Tibial artery (tissue), 4 donors: ENCODE results near the gene DNASE1L2.

Source experiments
- DNase-seq, 2 donors: peaks; one replicate each; pipeline ENCODE4 v3.0.0-alpha.2; 2019
- H3K27ac ChIP-seq, 2 donors: fragments of 200-600 bp; sonication (generic) in 1 of 2; 1 replicate in 1 of 2; 2 replicates in 1 of 2; pipeline ENCODE4 v1.5.1; 2018 to 2019; ENCODE audit warnings: mild to moderate bottlenecking in 1 of 2
- H3K27me3 ChIP-seq, 2 donors: fragments of 200-600 bp; sonication (generic) in 1 of 2; one replicate each; pipeline versions ENCODE4 v1.5.1 to v1.6.0; 2016 to 2019
- H3K36me3 ChIP-seq, 3 donors: fragments of 200-600 bp; sonication (generic) in 2 of 3; one replicate each; pipeline ENCODE4 v1.5.1; 2016 to 2019; ENCODE audit warnings: mild to moderate bottlenecking in 2 of 3
- H3K4me1 ChIP-seq, 4 donors: fragments of 200-600 bp; sonication (generic) in 2 of 4; 1 replicate in 3 of 4; 2 replicates in 1 of 4; pipeline ENCODE4 v1.5.1; 2016 to 2019
- H3K4me3 ChIP-seq, 2 donors: fragments of 200-600 bp; sonication (generic) in 1 of 2; 1 replicate in 1 of 2; 2 replicates in 1 of 2; pipeline ENCODE4 v1.5.1; 2018 to 2019; ENCODE audit warnings: mild to moderate bottlenecking in 2 of 2
- H3K9me3 ChIP-seq, 3 donors: fragments of 200-600 bp; sonication (generic) in 1 of 3; one replicate each; pipeline ENCODE4 v1.5.1; 2016 to 2019
- intact Hi-C: fragments of 100-400 bp; cut with DNase I; formaldehyde crosslinking; loops from one replicate; pipeline ENCODE4 v1.15.0; 2023; ENCODE audit warnings: low total_unique reads
- TF ChIP-seq, protein P1 (sequence below), 2 experiments: fragments of 200-600 bp in 1 of 2; fragments of 450-650 bp in 1 of 2; IDR thresholded peaks; one replicate each; pipeline ENCODE4 v1.5.1; 2017 to 2019; ENCODE audit warnings: antibody characterized with exemption in 2 of 2, mild to moderate bottlenecking in 1 of 2, moderate library complexity in 1 of 2

The DNASE1L2 gene

DNA sequence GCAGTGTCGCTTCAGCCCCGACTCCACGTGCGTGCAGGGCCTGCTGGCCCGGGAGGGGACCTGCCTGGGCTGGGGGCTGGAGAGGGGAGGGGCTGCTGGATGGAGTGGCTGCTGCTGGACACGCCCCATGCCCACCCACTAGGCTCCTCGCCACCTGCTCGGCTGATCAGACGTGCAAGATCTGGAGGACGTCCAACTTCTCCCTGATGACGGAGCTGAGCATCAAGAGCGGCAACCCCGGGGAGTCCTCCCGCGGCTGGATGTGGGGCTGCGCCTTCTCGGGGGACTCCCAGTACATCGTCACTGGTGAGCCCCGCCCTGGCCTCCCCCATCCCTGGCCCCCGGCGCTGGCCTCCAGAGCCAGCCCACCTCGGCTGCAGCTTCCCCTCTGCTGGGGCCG lies 27.9 kb upstream of the DNASE1L2 start:
- Histone ChIP-seq H3K36me3 (peaks cover 18 to 49% (median 32%) of the 10 kb centered on the region in 3 donors), H3K4me3 (no peak overlapping the region), H3K27ac (no peak overlapping the region), H3K9me3 (no peaks in the 10 kb centered on the region), H3K27me3 (no peaks in the 10 kb centered on the region), H3K4me1 (peaks cover 0 to 31% (median 24%) of the 10 kb centered on the region in 4 donors)
- DNase-seq = no peak
- intact Hi-C loops = no loop called here
- TF ChIP-seq, protein P1, sequence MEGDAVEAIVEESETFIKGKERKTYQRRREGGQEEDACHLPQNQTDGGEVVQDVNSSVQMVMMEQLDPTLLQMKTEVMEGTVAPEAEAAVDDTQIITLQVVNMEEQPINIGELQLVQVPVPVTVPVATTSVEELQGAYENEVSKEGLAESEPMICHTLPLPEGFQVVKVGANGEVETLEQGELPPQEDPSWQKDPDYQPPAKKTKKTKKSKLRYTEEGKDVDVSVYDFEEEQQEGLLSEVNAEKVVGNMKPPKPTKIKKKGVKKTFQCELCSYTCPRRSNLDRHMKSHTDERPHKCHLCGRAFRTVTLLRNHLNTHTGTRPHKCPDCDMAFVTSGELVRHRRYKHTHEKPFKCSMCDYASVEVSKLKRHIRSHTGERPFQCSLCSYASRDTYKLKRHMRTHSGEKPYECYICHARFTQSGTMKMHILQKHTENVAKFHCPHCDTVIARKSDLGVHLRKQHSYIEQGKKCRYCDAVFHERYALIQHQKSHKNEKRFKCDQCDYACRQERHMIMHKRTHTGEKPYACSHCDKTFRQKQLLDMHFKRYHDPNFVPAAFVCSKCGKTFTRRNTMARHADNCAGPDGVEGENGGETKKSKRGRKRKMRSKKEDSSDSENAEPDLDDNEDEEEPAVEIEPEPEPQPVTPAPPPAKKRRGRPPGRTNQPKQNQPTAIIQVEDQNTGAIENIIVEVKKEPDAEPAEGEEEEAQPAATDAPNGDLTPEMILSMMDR (IDR thresholded peaks at IDR 0.05) = no peak

DNA sequence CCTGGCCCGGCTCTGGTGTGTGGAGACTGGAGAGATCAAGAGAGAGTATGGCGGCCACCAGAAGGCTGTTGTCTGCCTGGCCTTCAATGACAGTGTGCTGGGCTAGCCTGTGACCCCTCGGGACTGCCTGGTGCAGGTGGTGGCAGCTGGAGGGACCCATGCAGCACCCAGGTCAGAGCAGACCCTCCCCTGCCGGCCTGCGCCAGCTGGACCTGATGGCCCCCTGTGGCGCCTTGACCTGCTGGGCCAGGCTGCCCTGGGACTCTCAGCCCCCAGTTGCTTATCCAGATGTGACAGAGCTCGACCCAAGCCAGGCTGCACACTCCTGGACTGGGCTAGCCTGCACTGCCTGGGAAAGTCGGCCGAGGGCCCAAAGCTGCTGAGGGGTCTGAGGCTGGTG lies 27.5 kb upstream of the DNASE1L2 start:
- Histone ChIP-seq H3K36me3 (peaks cover 18 to 49% (median 32%) of the 10 kb centered on the region in 3 donors), H3K4me3 (no peak overlapping the region), H3K4me1 (peaks cover 0 to 36% (median 29%) of the 10 kb centered on the region in 4 donors), H3K9me3 (no peaks in the 10 kb centered on the region), H3K27ac (no peak overlapping the region), H3K27me3 (no peaks in the 10 kb centered on the region)
- intact Hi-C loops = no loop called here
- TF ChIP-seq, protein P1 (IDR thresholded peaks at IDR 0.05) = no peak
- no peak for DNase-seq

DNA sequence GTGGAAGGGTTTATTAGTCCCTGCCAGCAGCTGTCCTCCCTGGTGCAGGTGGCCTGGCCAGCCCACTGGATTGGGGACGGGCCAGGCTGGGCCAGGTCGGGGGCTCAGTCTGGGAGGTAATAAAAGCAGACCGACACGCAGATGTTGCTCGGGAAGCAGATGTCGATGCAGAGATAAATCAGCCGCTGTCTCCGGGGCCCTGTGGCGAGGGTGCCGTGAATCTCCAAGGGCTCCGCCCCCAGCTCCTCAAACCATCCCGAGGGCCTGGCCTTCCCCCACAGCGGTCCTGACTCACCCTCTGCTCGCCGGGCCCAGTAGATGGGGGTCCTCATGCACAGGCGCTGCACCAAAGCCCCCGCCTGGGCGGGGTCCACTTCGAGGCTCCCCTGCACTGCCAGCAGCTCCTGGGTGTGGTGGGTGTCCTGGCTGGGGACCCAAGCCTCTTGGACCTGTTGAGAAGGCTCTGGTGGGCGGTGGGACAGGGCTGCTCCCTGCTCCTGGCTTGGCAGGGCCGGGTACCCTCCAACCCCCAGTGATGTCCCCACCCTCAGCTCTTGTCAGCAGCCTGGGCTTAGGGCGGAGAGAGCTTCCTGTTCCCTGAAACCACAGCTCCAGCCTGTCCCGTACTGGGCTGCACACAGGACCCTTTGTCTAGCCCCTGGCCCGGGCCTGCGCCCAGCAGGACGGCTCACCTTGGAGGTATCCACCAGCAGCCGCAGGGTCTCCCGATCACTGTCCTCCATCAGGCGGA lies 26.8 kb upstream of the DNASE1L2 start:
- H3K27ac ChIP-seq = no peak overlapping the region
- intact Hi-C loops = no loop called here
- peaks cover 0 to 42% (median 35%) of the 10 kb centered on the region in 4 donors for H3K4me1 ChIP-seq
- no peak for DNase-seq
- no peaks in the 10 kb centered on the region for H3K9me3 ChIP-seq
- no peak overlapping the region for H3K4me3 ChIP-seq
- H3K36me3 ChIP-seq = peaks cover 18 to 49% (median 32%) of the 10 kb centered on the region in 3 donors
- TF ChIP-seq, protein P1 (IDR thresholded peaks at IDR 0.05) = no peak
- H3K27me3 ChIP-seq = no peaks in the 10 kb centered on the region

DNA sequence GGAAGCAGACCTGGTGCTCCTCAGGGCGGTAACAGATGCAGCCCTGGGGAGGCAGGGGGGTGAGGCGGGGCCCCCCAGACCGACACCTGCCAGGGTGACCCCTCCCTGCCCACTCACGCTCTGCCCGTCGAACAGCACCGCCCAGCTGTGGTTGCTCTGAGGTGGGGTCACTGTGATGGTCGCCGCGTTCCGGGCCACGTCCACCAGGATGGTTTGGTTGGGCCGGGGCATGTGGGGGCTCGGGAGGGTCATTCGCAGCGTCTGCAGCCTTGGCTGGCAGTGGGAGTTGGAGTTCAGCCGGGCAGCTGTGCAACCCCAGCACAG lies 26.3 kb upstream of the DNASE1L2 start:
- TF ChIP-seq, protein P1 (IDR thresholded peaks at IDR 0.05) = no peak
- Histone ChIP-seq H3K4me3 (no peak overlapping the region), H3K4me1 (peaks cover 2 to 41% (median 33%) of the 10 kb centered on the region in 4 donors), H3K27me3 (no peaks in the 10 kb centered on the region), H3K9me3 (no peaks in the 10 kb centered on the region), H3K36me3 (peaks cover 18 to 49% (median 32%) of the 10 kb centered on the region in 3 donors), H3K27ac (no peak overlapping the region)
- intact Hi-C loops = no loop called here
- DNase-seq = no peak

DNA sequence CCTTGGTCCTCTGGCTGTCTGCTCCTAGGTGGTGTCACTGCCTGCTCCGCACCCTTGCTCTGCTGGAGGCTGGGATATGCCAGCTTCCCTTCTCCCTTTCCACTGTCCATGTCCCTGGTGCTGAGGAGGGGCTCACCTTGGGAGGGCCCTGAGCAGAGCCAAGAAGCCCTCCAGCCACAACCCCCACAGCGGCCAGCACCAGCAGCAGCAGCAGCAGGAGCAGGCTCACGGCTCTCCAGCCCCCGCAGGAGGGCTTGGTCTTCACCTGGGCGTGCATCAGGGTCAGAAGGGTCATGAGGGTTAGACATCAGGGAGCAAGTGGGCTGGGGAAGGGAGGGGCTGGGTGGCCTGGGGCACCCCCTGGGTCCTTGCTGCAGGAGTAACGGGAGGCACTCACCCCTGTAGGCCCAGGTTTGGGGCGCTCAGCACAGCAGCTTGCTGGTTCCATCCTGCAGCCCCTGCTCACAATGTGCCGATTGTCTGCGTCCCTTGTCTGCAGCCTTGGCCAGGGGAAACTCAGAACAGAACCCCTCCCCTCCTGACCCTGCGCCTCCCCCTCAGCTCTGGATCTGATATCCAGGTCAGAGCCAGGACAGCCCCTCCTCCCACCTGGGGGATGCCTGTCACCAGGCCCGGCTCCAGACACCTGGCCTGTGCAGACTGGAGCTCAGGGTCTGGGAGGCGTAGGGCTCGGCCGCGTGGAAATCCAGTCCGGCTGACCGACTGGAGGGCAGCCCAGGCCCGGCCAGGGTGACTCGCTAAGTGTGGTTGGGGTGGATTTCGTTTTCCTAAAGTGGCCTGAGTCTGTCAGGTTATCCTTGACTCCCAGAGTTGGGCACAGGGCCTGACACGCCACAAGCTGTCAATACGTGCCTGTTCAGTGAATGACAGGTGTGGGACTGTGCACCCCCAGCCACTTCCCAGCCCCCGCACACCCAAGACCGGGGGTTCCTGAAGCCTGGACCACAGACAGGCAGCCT lies 25.6 kb upstream of the DNASE1L2 start, which contains the start of gene BRICD5:
BRICD5 (minus strand) TSS at position 478 of the 980 bp plus-strand sequence; CDS start at position 448, 30 bp downstream.
- DNase-seq = no peak
- TF ChIP-seq, protein P1 (IDR thresholded peaks at IDR 0.05) = no peak
- intact Hi-C loops = no loop called here
- peaks cover 3 to 41% (median 34%) of the 10 kb centered on the region in 4 donors for H3K4me1 ChIP-seq
- H3K27me3 ChIP-seq = no peaks in the 10 kb centered on the region
- H3K27ac ChIP-seq = no peak within 1 kb of the TSS
- no peak within 1 kb of the TSS for H3K4me3 ChIP-seq
- H3K36me3 ChIP-seq = peaks cover 18 to 49% (median 32%) of the 10 kb centered on the region in 3 donors
- H3K9me3 ChIP-seq = no peaks in the 10 kb centered on the region
